ENCODE results near the gene ALK.

GRCh38 chr2:29819570-29819969 lies 101.8 kb downstream of the ALK start:
- TF ChIP-seq CTCF (IDR thresholded peaks at IDR 0.05) (no peak), POLR2AphosphoS5 (IDR thresholded peaks at IDR 0.05; ENCODE audit: low read depth, low read length) (no peak), EP300 (IDR thresholded peaks at IDR 0.05; ENCODE audit: borderline replicate concordance in 1 of 2, low read depth in 1 of 2, low read length in 1 of 2) (no peak), JUND (IDR thresholded peaks at IDR 0.05) (no peak), REST (IDR thresholded peaks at IDR 0.05; ENCODE audit: low read depth, low read length) (no peak), EZH2phosphoT487 (IDR thresholded peaks at IDR 0.05; ENCODE audit: borderline replicate concordance, low read depth) (no peak), MAX (IDR thresholded peaks at IDR 0.05; ENCODE audit: low read depth) (no peak), RCOR1 (IDR thresholded peaks at IDR 0.05; ENCODE audit: low read length) (no peak), ZBTB33 (IDR thresholded peaks at IDR 0.05; ENCODE audit: borderline replicate concordance, low read depth) (no peak), NRF1 (IDR thresholded peaks at IDR 0.05; ENCODE audit: low read depth, low read length) (no peak), USF2 (IDR thresholded peaks at IDR 0.05; ENCODE audit: borderline replicate concordance, low read depth, low read length) (no peak), TAF1 (IDR thresholded peaks at IDR 0.05; ENCODE audit: borderline replicate concordance, low read depth, low read length) (no peak), SIN3A (IDR thresholded peaks at IDR 0.05; ENCODE audit: borderline replicate concordance, low read depth, low read length) (no peak)
